Astrocyte (in vitro differentiated cells and primary cell): ENCODE results near the gene OPRD1. TPM values are rescaled to one million over a fixed set of nuclear protein-coding genes. Genes with fewer than 3 reads are reported as not detected.

Experiments used
- DNase-seq: peaks from one replicate; pipeline ENCODE4 v3.0.0-alpha.2; 2010; ENCODE audit warnings: low read depth
- FAIRE-seq: peaks from 2 replicates; lab custom pipeline; 2011; peaks lifted over from hg19 to GRCh38; lab: Jason Lieb, UNC
- H2AFZ ChIP-seq: 2 replicates; pipeline ENCODE4 v1.6.0; 2012; ENCODE audit warnings: low read depth, low read length, inconsistent platforms
- H3K27ac ChIP-seq: 2 replicates; pipeline ENCODE4 v1.5.1; 2011; ENCODE audit warnings: low read depth, low read length, inconsistent platforms
- H3K27me3 ChIP-seq: 2 replicates; pipeline ENCODE4 v1.6.0; 2011; ENCODE audit warnings: low read length, inconsistent platforms; ENCODE audit not compliant: insufficient read depth
- H3K36me3 ChIP-seq: 2 replicates; pipeline ENCODE4 v1.5.1; 2011; ENCODE audit warnings: low read length, inconsistent platforms; ENCODE audit not compliant: insufficient read depth
- H3K4me1 ChIP-seq: 2 replicates; pipeline ENCODE4 v1.5.1; 2011; ENCODE audit warnings: low read length, inconsistent platforms; ENCODE audit not compliant: insufficient read depth
- H3K4me2 ChIP-seq: 2 replicates; pipeline ENCODE4 v1.6.0; 2012; ENCODE audit warnings: low read length, inconsistent platforms
- H3K4me3 ChIP-seq: 2 replicates; pipeline ENCODE4 v1.5.1; 2011; ENCODE audit warnings: low read depth, mild to moderate bottlenecking, low read length, inconsistent platforms; ENCODE audit not compliant: insufficient read depth
- H3K79me2 ChIP-seq: 2 replicates; pipeline ENCODE4 v1.6.0; 2012; ENCODE audit warnings: mild to moderate bottlenecking, low read length, inconsistent platforms; ENCODE audit not compliant: insufficient read depth
- H3K9ac ChIP-seq: 2 replicates; pipeline ENCODE4 v1.6.0; 2012; ENCODE audit warnings: mild to moderate bottlenecking, low read length, inconsistent platforms
- H3K9me3 ChIP-seq: 2 replicates; pipeline ENCODE4 v1.5.1; 2012; ENCODE audit warnings: low read depth, mild to moderate bottlenecking, low read length, inconsistent platforms; ENCODE audit not compliant: insufficient read depth
- H4K20me1 ChIP-seq: 2 replicates; pipeline ENCODE4 v1.6.0; 2012; ENCODE audit warnings: low read length, inconsistent platforms; ENCODE audit not compliant: insufficient read depth
- H3K27ac Mint-ChIP-seq: one replicate; pipeline ENCODE4 v1.8.0; 2021; ENCODE audit warnings: mild to moderate bottlenecking, mixed read lengths; ENCODE audit not compliant: unreplicated experiment
- H3K27me3 Mint-ChIP-seq: one replicate; pipeline ENCODE4 v1.8.0; 2021; ENCODE audit warnings: low read depth, mixed read lengths; ENCODE audit not compliant: unreplicated experiment
- H3K36me3 Mint-ChIP-seq: one replicate; pipeline ENCODE4 v1.8.0; 2021; ENCODE audit warnings: low read depth, mixed read lengths; ENCODE audit not compliant: unreplicated experiment
- H3K4me1 Mint-ChIP-seq: one replicate; pipeline ENCODE4 v1.8.0; 2021; ENCODE audit warnings: low read depth, mixed read lengths; ENCODE audit not compliant: unreplicated experiment
- H3K4me3 Mint-ChIP-seq: one replicate; pipeline ENCODE4 v1.8.0; 2021; ENCODE audit warnings: mild to moderate bottlenecking, moderate library complexity, mixed read lengths; ENCODE audit not compliant: unreplicated experiment
- H3K9me3 Mint-ChIP-seq: one replicate; pipeline ENCODE4 v1.8.0; 2021; ENCODE audit warnings: mild to moderate bottlenecking, mixed read lengths; ENCODE audit not compliant: unreplicated experiment
- EZH2 ChIP-seq: IDR thresholded peaks from 2 replicates; pipeline ENCODE4 v1.6.1; 2012; ENCODE audit warnings: mild to moderate bottlenecking, low read length, inconsistent platforms; ENCODE audit not compliant: insufficient read depth
- total RNA-seq: library from RNA; stranded (reverse); gene quantifications from 2 replicates; pipeline ENCODE4 v1.2.1, GENCODE V29; 2021
- TF ChIP-seq, protein P1 (sequence below): IDR thresholded peaks from 2 replicates; pipeline ENCODE4 v1.5.1; 2011; ENCODE audit warnings: low read depth, mild to moderate bottlenecking, inconsistent platforms, low read length, moderate library complexity; ENCODE audit not compliant: insufficient read depth

OPRD1 gene
- total RNA-seq, 1 donor from 2014 or later, result 1.2 TPM

DNA sequence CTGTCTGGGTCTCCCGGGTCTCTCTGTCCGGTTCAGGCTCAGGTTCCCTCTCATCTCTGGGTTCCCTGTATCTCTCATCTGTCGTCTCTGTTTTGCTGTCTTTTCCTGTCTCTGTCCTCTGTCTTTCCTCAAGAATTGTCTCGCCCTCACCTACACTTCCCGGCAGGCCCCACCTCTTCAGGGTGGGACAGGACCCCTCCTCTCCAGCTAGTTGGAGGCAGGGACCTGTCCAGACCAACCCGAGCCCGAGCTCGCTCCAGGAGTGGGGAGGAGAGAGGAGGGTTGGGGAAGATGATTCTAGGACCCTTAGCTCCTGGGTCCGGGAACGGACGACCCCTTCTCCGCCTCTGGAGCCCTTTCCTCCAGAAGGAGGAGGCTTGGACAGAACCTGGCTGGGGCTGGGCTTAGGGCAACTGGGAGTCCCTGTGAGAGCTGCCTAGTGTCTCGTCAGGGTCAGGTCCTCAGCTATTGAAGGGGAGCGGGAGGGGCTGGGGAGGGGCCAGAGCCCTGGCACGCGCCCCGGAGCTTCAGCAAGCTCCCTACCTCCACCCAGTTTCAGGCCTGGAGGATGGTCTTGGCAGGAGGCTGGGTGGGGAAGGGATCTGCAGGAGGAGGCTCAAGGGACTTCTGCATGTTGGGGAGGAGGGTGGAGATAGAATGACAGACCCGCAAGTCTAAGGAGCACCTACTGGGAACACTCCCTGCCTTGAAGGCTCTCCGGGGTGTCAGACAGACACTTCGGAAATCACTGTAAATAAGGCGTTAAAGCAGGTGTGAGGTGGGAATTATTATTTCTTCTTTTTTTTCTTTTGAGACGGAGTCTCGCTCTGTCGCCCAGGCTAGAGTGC lies 76.1 kb downstream of the OPRD1 start:
- no peak for DNase-seq

DNA sequence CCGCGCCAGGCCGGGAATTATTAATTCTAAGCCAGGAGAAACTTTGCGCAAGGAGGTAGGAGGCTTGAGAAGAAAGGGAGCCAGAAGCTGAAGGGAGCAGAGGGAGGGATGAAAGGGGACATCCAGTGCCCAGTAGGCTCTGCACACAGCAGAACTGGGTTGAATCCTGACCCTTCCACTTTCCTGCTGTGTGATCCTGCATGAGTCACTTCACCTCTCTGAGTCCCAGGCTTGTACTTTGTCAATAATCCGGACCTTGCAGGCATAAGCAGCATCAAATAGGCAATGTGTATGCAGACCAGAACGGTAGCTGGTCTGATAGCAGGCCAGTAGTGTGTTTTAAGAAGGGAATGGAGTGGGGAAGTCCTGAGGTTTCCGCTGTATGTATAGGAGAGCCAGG lies 76.9 kb downstream of the OPRD1 start:
- no peak for DNase-seq
- peaks cover 1% of the 10 kb centered on the region for H3K36me3 Mint-ChIP-seq
- H3K9ac ChIP-seq, result no peak overlapping the region
- TF ChIP-seq, protein P1, sequence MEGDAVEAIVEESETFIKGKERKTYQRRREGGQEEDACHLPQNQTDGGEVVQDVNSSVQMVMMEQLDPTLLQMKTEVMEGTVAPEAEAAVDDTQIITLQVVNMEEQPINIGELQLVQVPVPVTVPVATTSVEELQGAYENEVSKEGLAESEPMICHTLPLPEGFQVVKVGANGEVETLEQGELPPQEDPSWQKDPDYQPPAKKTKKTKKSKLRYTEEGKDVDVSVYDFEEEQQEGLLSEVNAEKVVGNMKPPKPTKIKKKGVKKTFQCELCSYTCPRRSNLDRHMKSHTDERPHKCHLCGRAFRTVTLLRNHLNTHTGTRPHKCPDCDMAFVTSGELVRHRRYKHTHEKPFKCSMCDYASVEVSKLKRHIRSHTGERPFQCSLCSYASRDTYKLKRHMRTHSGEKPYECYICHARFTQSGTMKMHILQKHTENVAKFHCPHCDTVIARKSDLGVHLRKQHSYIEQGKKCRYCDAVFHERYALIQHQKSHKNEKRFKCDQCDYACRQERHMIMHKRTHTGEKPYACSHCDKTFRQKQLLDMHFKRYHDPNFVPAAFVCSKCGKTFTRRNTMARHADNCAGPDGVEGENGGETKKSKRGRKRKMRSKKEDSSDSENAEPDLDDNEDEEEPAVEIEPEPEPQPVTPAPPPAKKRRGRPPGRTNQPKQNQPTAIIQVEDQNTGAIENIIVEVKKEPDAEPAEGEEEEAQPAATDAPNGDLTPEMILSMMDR, result no peak
- no peak for TF ChIP-seq EZH2
- H3K27me3 Mint-ChIP-seq, result no peaks in the 10 kb centered on the region
- no peaks in the 10 kb centered on the region for H4K20me1 ChIP-seq
- no peak overlapping the region for H3K4me3 Mint-ChIP-seq
- no peaks in the 10 kb centered on the region for H3K36me3 ChIP-seq
- no peaks in the 10 kb centered on the region for H3K9me3 Mint-ChIP-seq
- no peak overlapping the region for H3K27ac Mint-ChIP-seq
- peaks cover 13% of the 10 kb centered on the region for H3K4me1 Mint-ChIP-seq
- H3K27me3 ChIP-seq, result no peaks in the 10 kb centered on the region
- H2AFZ ChIP-seq, result no peak overlapping the region
- no peak overlapping the region for H3K27ac ChIP-seq
- FAIRE-seq, result no peak
- no peak overlapping the region for H3K4me3 ChIP-seq
- H3K4me2 ChIP-seq, result no peak overlapping the region
- H3K4me1 ChIP-seq, result peaks cover 13% of the 10 kb centered on the region
- no peaks in the 10 kb centered on the region for H3K9me3 ChIP-seq
- no peaks in the 10 kb centered on the region for H3K79me2 ChIP-seq

More for the DNA sequence above, 76.1 kb downstream of the OPRD1 start:
- Histone ChIP-seq H4K20me1 (no peaks in the 10 kb centered on the region), H3K36me3 (no peaks in the 10 kb centered on the region), H3K9me3 (no peaks in the 10 kb centered on the region), H3K4me1 (peaks cover 17% of the 10 kb centered on the region), H3K79me2 (no peaks in the 10 kb centered on the region), H3K4me3 (peak overlapping the region; percentile 68), H3K4me2 (peak overlapping the region; percentile 96), H3K9ac (peak overlapping the region; percentile 74), H3K27me3 (no peaks in the 10 kb centered on the region), H3K27ac (no peak overlapping the region), H2AFZ (peak overlapping the region; percentile 79)
- Mint-ChIP-seq H3K9me3 (no peaks in the 10 kb centered on the region), H3K36me3 (peaks cover 1% of the 10 kb centered on the region), H3K27ac (peak overlapping the region; percentile 87), H3K4me1 (peaks cover 14% of the 10 kb centered on the region), H3K4me3 (peak overlapping the region; percentile 96), H3K27me3 (no peaks in the 10 kb centered on the region)
- no peak for FAIRE-seq
- peak; percentile 2 for TF ChIP-seq EZH2
- TF ChIP-seq, protein P1, result no peak

DNA sequence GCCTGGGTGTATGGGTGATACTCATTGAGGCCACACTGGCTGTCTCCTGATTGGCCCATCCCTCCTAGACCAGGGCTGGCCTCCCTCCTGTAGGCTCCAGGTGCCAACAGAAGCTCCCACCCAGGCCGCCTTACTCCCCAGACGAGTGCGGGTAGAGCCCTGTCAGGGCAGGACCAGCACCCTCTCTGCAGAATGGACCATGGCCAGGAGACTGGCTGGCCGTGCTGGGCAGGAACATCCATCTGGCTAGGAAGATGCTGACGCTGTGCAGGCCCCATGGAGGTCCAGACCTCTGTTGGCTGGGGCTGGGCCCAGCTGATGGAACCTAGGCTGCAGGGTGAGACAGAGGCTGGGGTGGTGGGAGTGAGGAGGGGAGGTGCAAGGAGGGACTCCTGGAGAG lies 77.4 kb downstream of the OPRD1 start:
- H3K9me3 Mint-ChIP-seq, result no peaks in the 10 kb centered on the region
- no peaks in the 10 kb centered on the region for H3K9me3 ChIP-seq
- H3K27ac Mint-ChIP-seq, result no peak overlapping the region
- H3K36me3 Mint-ChIP-seq, result peaks cover 1% of the 10 kb centered on the region
- H3K27ac ChIP-seq, result no peak overlapping the region
- DNase-seq, result no peak
- H4K20me1 ChIP-seq, result no peaks in the 10 kb centered on the region
- H3K4me2 ChIP-seq, result no peak overlapping the region
- no peak overlapping the region for H3K9ac ChIP-seq
- H3K4me1 Mint-ChIP-seq, result peaks cover 11% of the 10 kb centered on the region
- H3K79me2 ChIP-seq, result no peaks in the 10 kb centered on the region
- peaks cover 13% of the 10 kb centered on the region for H3K4me1 ChIP-seq
- no peak overlapping the region for H3K4me3 ChIP-seq
- TF ChIP-seq, protein P1, result no peak
- no peak for TF ChIP-seq EZH2
- H3K27me3 ChIP-seq, result no peaks in the 10 kb centered on the region
- H3K27me3 Mint-ChIP-seq, result no peaks in the 10 kb centered on the region
- no peaks in the 10 kb centered on the region for H3K36me3 ChIP-seq
- FAIRE-seq, result no peak
- H2AFZ ChIP-seq, result no peak overlapping the region
- no peak overlapping the region for H3K4me3 Mint-ChIP-seq
